Breast epithelium (tissue), 4 donors: ENCODE results near the gene GRIK1. TPM values are rescaled to one million over a fixed set of nuclear protein-coding genes. Genes with fewer than 3 reads are reported as not detected.

ENCODE experiments used
- DNase-seq, 2 donors: peaks; one replicate each; pipeline ENCODE4 v3.0.0-alpha.2; 2019; ENCODE audit warnings: low spot score in 2 of 2
- H3K27ac ChIP-seq, 2 donors: fragments of 200-600 bp; sonication (generic) in 1 of 2; one replicate each; pipeline ENCODE4 v1.5.1; 2016 to 2019; ENCODE audit warnings: mild to moderate bottlenecking in 1 of 2
- H3K27me3 ChIP-seq, 2 donors: fragments of 200-600 bp; sonication (generic) in 1 of 2; one replicate each; pipeline versions ENCODE4 v1.5.1 to v1.6.0; 2017 to 2019; ENCODE audit warnings: control low read depth in 1 of 2, mild to moderate bottlenecking in 1 of 2
- H3K36me3 ChIP-seq: fragments of 200-600 bp; one replicate; pipeline ENCODE4 v1.5.1; 2019
- H3K4me1 ChIP-seq, 2 donors: fragments of 200-600 bp; sonication (generic); one replicate each; pipeline ENCODE4 v1.5.1; 2016 to 2019; ENCODE audit warnings: control low read depth in 1 of 2
- H3K4me3 ChIP-seq, 3 donors: fragments of 200-600 bp; sonication (generic); 1 replicate in 2 of 3; 2 replicates in 1 of 3; pipeline ENCODE4 v1.5.1; 2016 to 2019; ENCODE audit warnings: mild to moderate bottlenecking in 3 of 3, moderate library complexity in 2 of 3
- H3K9me3 ChIP-seq, 2 donors: fragments of 200-600 bp; sonication (generic) in 1 of 2; one replicate each; pipeline ENCODE4 v1.5.1; 2016 to 2019; ENCODE audit warnings: control low read depth in 1 of 2
- POLR2A ChIP-seq: fragments of 450-650 bp; IDR thresholded peaks from one replicate; pipeline ENCODE4 v1.6.1; 2016; ENCODE audit warnings: antibody characterized with exemption, mild to moderate bottlenecking, moderate library complexity
- POLR2AphosphoS5 ChIP-seq, 3 donors: sonication (generic); formaldehyde crosslinking; IDR thresholded peaks; one replicate each; pipeline ENCODE4 v1.6.1; 2017; ENCODE audit warnings: antibody characterized with exemption in 3 of 3
- intact Hi-C: fragments of 100-400 bp; cut with DNase I; formaldehyde crosslinking; loops from one replicate; pipeline ENCODE4 v1.15.1; 2023; ENCODE audit warnings: low total_unique reads
- total RNA-seq, 3 donors: library from RNA; depleted of rRNA; stranded (reverse); fragments of >200 nt; gene quantifications; one replicate each; pipeline ENCODE4 v1.1.0, GENCODE V29; 2016
- TF ChIP-seq, protein P1 (sequence below), 3 donors: fragments of 450-650 bp; IDR thresholded peaks; one replicate each; pipeline ENCODE4 v1.5.1; 2016 to 2017; ENCODE audit warnings: antibody characterized with exemption in 3 of 3, mild to moderate bottlenecking in 3 of 3, moderate library complexity in 3 of 3

Gene GRIK1
- total RNA-seq, 3 donors from 2014 or later: 0.33 to 1.3 TPM; not detected in 1

- Histone ChIP-seq H3K27me3 (no peaks in the 10 kb centered on the region), H3K4me3 (no peak overlapping the region), H3K9me3 (no peaks in the 10 kb centered on the region), H3K27ac (no peak overlapping the region), H3K4me1 (no peaks in the 10 kb centered on the region), H3K36me3 (no peaks in the 10 kb centered on the region)
- TF ChIP-seq, protein P1, sequence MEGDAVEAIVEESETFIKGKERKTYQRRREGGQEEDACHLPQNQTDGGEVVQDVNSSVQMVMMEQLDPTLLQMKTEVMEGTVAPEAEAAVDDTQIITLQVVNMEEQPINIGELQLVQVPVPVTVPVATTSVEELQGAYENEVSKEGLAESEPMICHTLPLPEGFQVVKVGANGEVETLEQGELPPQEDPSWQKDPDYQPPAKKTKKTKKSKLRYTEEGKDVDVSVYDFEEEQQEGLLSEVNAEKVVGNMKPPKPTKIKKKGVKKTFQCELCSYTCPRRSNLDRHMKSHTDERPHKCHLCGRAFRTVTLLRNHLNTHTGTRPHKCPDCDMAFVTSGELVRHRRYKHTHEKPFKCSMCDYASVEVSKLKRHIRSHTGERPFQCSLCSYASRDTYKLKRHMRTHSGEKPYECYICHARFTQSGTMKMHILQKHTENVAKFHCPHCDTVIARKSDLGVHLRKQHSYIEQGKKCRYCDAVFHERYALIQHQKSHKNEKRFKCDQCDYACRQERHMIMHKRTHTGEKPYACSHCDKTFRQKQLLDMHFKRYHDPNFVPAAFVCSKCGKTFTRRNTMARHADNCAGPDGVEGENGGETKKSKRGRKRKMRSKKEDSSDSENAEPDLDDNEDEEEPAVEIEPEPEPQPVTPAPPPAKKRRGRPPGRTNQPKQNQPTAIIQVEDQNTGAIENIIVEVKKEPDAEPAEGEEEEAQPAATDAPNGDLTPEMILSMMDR (IDR thresholded peaks at IDR 0.05): no peak
- no peak for TF ChIP-seq POLR2A
- TF ChIP-seq POLR2AphosphoS5 (IDR thresholded peaks at IDR 0.05): no peak
- intact Hi-C loops: no loop called here
- no peak for DNase-seq
These were observed 200.6 kb downstream of the GRIK1 start for GRCh38 chr21:29739176-29739575.

DNA sequence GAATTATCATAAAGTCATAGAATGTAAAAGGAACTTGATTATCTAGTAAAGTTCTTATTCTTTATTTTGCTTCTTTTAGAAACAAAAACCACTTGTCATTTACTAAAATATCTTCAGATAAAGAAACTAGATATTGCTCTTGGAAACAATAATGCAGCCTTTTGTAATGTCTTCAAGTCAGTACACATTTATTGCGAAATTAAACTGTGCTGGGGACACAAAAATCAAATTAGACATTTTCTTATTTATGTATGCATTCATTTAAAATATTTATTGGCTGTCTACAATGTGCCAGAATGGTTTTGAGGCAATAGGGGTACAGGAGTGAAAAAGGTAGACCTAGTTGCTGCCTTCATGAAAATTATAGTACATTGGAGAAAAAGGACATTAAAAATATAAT lies 201.1 kb downstream of the GRIK1 start:
- no peaks in the 10 kb centered on the region for H3K9me3 ChIP-seq
- no peak overlapping the region for H3K4me3 ChIP-seq
- no peaks in the 10 kb centered on the region for H3K4me1 ChIP-seq
- no peak for TF ChIP-seq POLR2AphosphoS5 (IDR thresholded peaks at IDR 0.05)
- TF ChIP-seq POLR2A: no peak
- TF ChIP-seq, protein P1 (IDR thresholded peaks at IDR 0.05): no peak
- no peaks in the 10 kb centered on the region for H3K36me3 ChIP-seq
- no peak overlapping the region for H3K27ac ChIP-seq
- no peaks in the 10 kb centered on the region for H3K27me3 ChIP-seq
- intact Hi-C loops: no loop called here
- no peak for DNase-seq

DNA sequence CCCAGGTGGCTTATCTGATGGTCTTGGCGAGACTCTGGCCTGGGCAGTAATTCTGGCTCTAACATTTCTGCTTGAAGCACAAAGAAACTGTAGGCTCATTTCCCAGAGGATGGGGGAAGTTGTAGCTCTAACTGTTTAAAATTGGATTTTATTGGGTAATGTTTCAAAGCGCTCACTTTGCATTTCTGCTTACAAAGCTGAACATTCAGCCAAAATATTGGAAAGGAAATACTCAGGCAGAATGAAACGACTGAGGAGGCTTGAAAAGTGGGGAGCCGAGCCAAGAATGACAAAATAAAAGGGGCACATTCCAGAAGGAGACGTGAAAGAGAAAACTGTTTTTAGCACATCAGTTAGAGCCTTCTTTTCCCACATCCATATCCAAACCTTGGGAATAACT lies 202.6 kb downstream of the GRIK1 start:
- Histone ChIP-seq H3K27me3 (no peaks in the 10 kb centered on the region), H3K9me3 (no peaks in the 10 kb centered on the region), H3K36me3 (no peaks in the 10 kb centered on the region), H3K27ac (no peak overlapping the region), H3K4me1 (no peaks in the 10 kb centered on the region), H3K4me3 (no peak overlapping the region)
- intact Hi-C loops: no loop called here
- DNase-seq: no peak
- TF ChIP-seq POLR2AphosphoS5 (IDR thresholded peaks at IDR 0.05): no peak
- TF ChIP-seq, protein P1 (IDR thresholded peaks at IDR 0.05): no peak
- TF ChIP-seq POLR2A: no peak

GRCh38 chr21:29730281-29730680 lies 209.5 kb downstream of the GRIK1 start:
- TF ChIP-seq POLR2A: no peak
- TF ChIP-seq, protein P1 (IDR thresholded peaks at IDR 0.05): no peak
- TF ChIP-seq POLR2AphosphoS5 (IDR thresholded peaks at IDR 0.05): no peak
- no peak for DNase-seq
- Histone ChIP-seq H3K27me3 (no peaks in the 10 kb centered on the region), H3K4me1 (no peaks in the 10 kb centered on the region), H3K9me3 (no peaks in the 10 kb centered on the region), H3K36me3 (no peaks in the 10 kb centered on the region), H3K4me3 (no peak overlapping the region), H3K27ac (no peak overlapping the region)
- intact Hi-C loops: no loop called here

GRCh38 chr21:29726044-29726443 lies 213.8 kb downstream of the GRIK1 start:
- intact Hi-C loops: no loop called here
- Histone ChIP-seq H3K36me3 (no peaks in the 10 kb centered on the region), H3K27me3 (no peaks in the 10 kb centered on the region), H3K27ac (no peak overlapping the region), H3K4me1 (no peaks in the 10 kb centered on the region), H3K4me3 (no peak overlapping the region), H3K9me3 (no peaks in the 10 kb centered on the region)
- DNase-seq: no peak
- TF ChIP-seq POLR2AphosphoS5 (IDR thresholded peaks at IDR 0.05) (no peak), POLR2A (no peak)
- TF ChIP-seq, protein P1 (IDR thresholded peaks at IDR 0.05): no peak
